Measurements from ENCODE around the gene NVL.

- TF ChIP-seq CTCF (conservative IDR thresholded peaks at IDR 0.05 in 1 of 2, IDR thresholded peaks at IDR 0.05 in 1 of 2; ENCODE audit: extremely low read depth in 1 of 2, insufficient read depth in 1 of 2, low read depth in 1 of 2, low read length in 2 of 2) (no peak), EZH2 (IDR thresholded peaks at IDR 0.05; ENCODE audit: borderline replicate concordance, low read length) (no peak)
Measured at GRCh38 chr1:224253721-224254120, 76.3 kb downstream of the NVL start.

All from mammary epithelial cell (primary cell).